Measurements from ENCODE around the gene RRBP1.
A peak's percentile ranks its signal among the peaks of the same experiment; 100 is the strongest.

Gene RRBP1

GRCh38 chr20:17682103-17682888 is at the start of gene RRBP1:
Gene RRBP1, minus strand, starts transcription at chr20:17682242. Its CDS starts 21,735 bp downstream, at chr20:17660507.
- peak; percentile 95 for DNase-seq (ENCODE audit: low spot score)

- DNase-seq (ENCODE audit: low spot score): no peak
Measured at GRCh38 chr20:17731233-17731632, 49.2 kb upstream of the RRBP1 start.

GRCh38 chr20:17730071-17730470 is 48.0 kb upstream of the RRBP1 start:
- no peak for DNase-seq (ENCODE audit: low spot score)

GRCh38 chr20:17728074-17728473 is 46.0 kb upstream of the RRBP1 start:
- DNase-seq (ENCODE audit: low spot score): no peak

- DNase-seq (ENCODE audit: low spot score): no peak
Measured at GRCh38 chr20:17727351-17727750, 45.3 kb upstream of the RRBP1 start.

GRCh38 chr20:17726902-17727301 is 44.9 kb upstream of the RRBP1 start:
- no peak for DNase-seq (ENCODE audit: low spot score)

GRCh38 chr20:17725094-17725835 is 43.2 kb upstream of the RRBP1 start:
- DNase-seq (ENCODE audit: low spot score): no peak

GRCh38 chr20:17723301-17723691 is 41.3 kb upstream of the RRBP1 start:
- DNase-seq (ENCODE audit: low spot score): no peak

- no peak for DNase-seq (ENCODE audit: low spot score)
Measured at GRCh38 chr20:17722493-17723300, 40.7 kb upstream of the RRBP1 start.

GRCh38 chr20:17721802-17722486 is 39.9 kb upstream of the RRBP1 start:
- no peak for DNase-seq (ENCODE audit: low spot score)

- no peak for DNase-seq (ENCODE audit: low spot score)
Measured at GRCh38 chr20:17720755-17721154, 38.7 kb upstream of the RRBP1 start.

- DNase-seq (ENCODE audit: low spot score): no peak
Measured at GRCh38 chr20:17716331-17716730, 34.3 kb upstream of the RRBP1 start.

GRCh38 chr20:17715075-17715474 is 33.0 kb upstream of the RRBP1 start:
- no peak for DNase-seq (ENCODE audit: low spot score)

GRCh38 chr20:17714597-17714996 is 32.6 kb upstream of the RRBP1 start:
- DNase-seq (ENCODE audit: low spot score): no peak

- DNase-seq (ENCODE audit: low spot score): no peak
Measured at GRCh38 chr20:17712708-17713107, 30.7 kb upstream of the RRBP1 start.

GRCh38 chr20:17712201-17712600 is 30.2 kb upstream of the RRBP1 start:
- no peak for DNase-seq (ENCODE audit: low spot score)

GRCh38 chr20:17711267-17711627 is 29.2 kb upstream of the RRBP1 start:
- DNase-seq (ENCODE audit: low spot score): no peak

- no peak for DNase-seq (ENCODE audit: low spot score)
Measured at GRCh38 chr20:17710379-17711266, 28.6 kb upstream of the RRBP1 start.

GRCh38 chr20:17709361-17710293 is 27.6 kb upstream of the RRBP1 start:
- no peak for DNase-seq (ENCODE audit: low spot score)
